Activated T-helper 2 cell treated with anti-CD3 and anti-CD28 coated beads, Interferon-gamma antibody, Interleukin-2, Interleukin-4, amounts not matched to agents 10 μg/mL and 5 μg/mL and 100 μg/mL, durations not matched to agents 14 hours and 24 hours and 36 hours (primary cell): Measurements from ENCODE around the gene KCNQ4. TPM values are rescaled to one million over a fixed set of nuclear protein-coding genes. Genes with fewer than 3 reads are reported as not detected.

ENCODE experiments used
- DNase-seq: peaks from one replicate; pipeline ENCODE4 v3.0.0; 2021; ENCODE audit warnings: low spot score
- H3K27ac Mint-ChIP-seq: one replicate; pipeline ENCODE4 v1.8.0; 2021; ENCODE audit warnings: mixed read lengths
- H3K27me3 Mint-ChIP-seq: one replicate; pipeline ENCODE4 v1.8.0; 2021; ENCODE audit warnings: low read depth, mixed read lengths
- H3K36me3 Mint-ChIP-seq: one replicate; pipeline ENCODE4 v1.8.0; 2021; ENCODE audit warnings: low read depth, mixed read lengths
- H3K4me1 Mint-ChIP-seq: one replicate; pipeline ENCODE4 v1.8.0; 2021; ENCODE audit warnings: low read depth, mixed read lengths
- H3K4me3 Mint-ChIP-seq: one replicate; pipeline ENCODE4 v1.8.0; 2021; ENCODE audit warnings: low read depth, mild to moderate bottlenecking, moderate library complexity, mixed read lengths
- H3K9me3 Mint-ChIP-seq: one replicate; pipeline ENCODE4 v1.8.0; 2021; ENCODE audit warnings: mixed read lengths
- intact Hi-C: fragments of 100-400 bp; cut with micrococcal nuclease; formaldehyde crosslinking; loops from one replicate; pipeline ENCODE4 v1.15.1; 2023
- total RNA-seq: library from RNA; stranded (reverse); gene quantifications from 2 replicates; pipeline ENCODE4 v1.2.3, GENCODE V29; 2022

Gene KCNQ4
- total RNA-seq, 1 donor from 2014 or later: 0.78 TPM

- peaks cover 11% of the 10 kb centered on the region for H3K9me3 Mint-ChIP-seq
- no peak for DNase-seq
- H3K4me3 Mint-ChIP-seq: no peak overlapping the region
- no peak overlapping the region for H3K27ac Mint-ChIP-seq
- H3K4me1 Mint-ChIP-seq: peaks cover 29% of the 10 kb centered on the region
- intact Hi-C loops: no loop called here
- no peaks in the 10 kb centered on the region for H3K27me3 Mint-ChIP-seq
- H3K36me3 Mint-ChIP-seq: peaks cover 3% of the 10 kb centered on the region
These were observed 86.6 kb downstream of the KCNQ4 start for GRCh38 chr1:40870135-40870728.

GRCh38 chr1:40872276-40872675 is 88.7 kb downstream of the KCNQ4 start:
- H3K27me3 Mint-ChIP-seq: no peaks in the 10 kb centered on the region
- peaks cover 41% of the 10 kb centered on the region for H3K4me1 Mint-ChIP-seq
- intact Hi-C loops: no loop called here
- no peak for DNase-seq
- no peak overlapping the region for H3K4me3 Mint-ChIP-seq
- peaks cover 17% of the 10 kb centered on the region for H3K36me3 Mint-ChIP-seq
- H3K9me3 Mint-ChIP-seq: peaks cover 29% of the 10 kb centered on the region
- no peak overlapping the region for H3K27ac Mint-ChIP-seq

- Mint-ChIP-seq H3K4me1 (peaks cover 35% of the 10 kb centered on the region), H3K27me3 (no peaks in the 10 kb centered on the region), H3K27ac (peak overlapping the region; percentile 11), H3K36me3 (peaks cover 17% of the 10 kb centered on the region), H3K4me3 (no peak overlapping the region), H3K9me3 (peaks cover 29% of the 10 kb centered on the region)
- no peak for DNase-seq
- intact Hi-C loops: no loop called here
These were observed 90.4 kb downstream of the KCNQ4 start for GRCh38 chr1:40873863-40874472.

- H3K4me1 Mint-ChIP-seq: peaks cover 35% of the 10 kb centered on the region
- H3K36me3 Mint-ChIP-seq: peaks cover 15% of the 10 kb centered on the region
- H3K27ac Mint-ChIP-seq: peak overlapping the region; percentile 85
- no peaks in the 10 kb centered on the region for H3K27me3 Mint-ChIP-seq
- intact Hi-C loops: no loop called here
- H3K9me3 Mint-ChIP-seq: peaks cover 18% of the 10 kb centered on the region
- H3K4me3 Mint-ChIP-seq: no peak overlapping the region
- DNase-seq: no peak
These were observed 92.8 kb downstream of the KCNQ4 start for GRCh38 chr1:40876436-40876761.

- Mint-ChIP-seq H3K27me3 (peaks cover 2% of the 10 kb centered on the region), H3K9me3 (peaks cover 18% of the 10 kb centered on the region), H3K36me3 (peaks cover 14% of the 10 kb centered on the region), H3K4me1 (peaks cover 35% of the 10 kb centered on the region), H3K4me3 (no peak overlapping the region), H3K27ac (no peak overlapping the region)
- no peak for DNase-seq
- intact Hi-C loops: no loop called here
These were observed 93.3 kb downstream of the KCNQ4 start for GRCh38 chr1:40876891-40877290.

- no peak for DNase-seq
- peaks cover 32% of the 10 kb centered on the region for H3K4me1 Mint-ChIP-seq
- peaks cover 5% of the 10 kb centered on the region for H3K27me3 Mint-ChIP-seq
- H3K4me3 Mint-ChIP-seq: no peak overlapping the region
- intact Hi-C loops: no loop called here
- H3K27ac Mint-ChIP-seq: no peak overlapping the region
- H3K36me3 Mint-ChIP-seq: peaks cover 14% of the 10 kb centered on the region
- H3K9me3 Mint-ChIP-seq: peaks cover 18% of the 10 kb centered on the region
These were observed 94.1 kb downstream of the KCNQ4 start for GRCh38 chr1:40877698-40878097.

GRCh38 chr1:40878906-40879305 is 95.3 kb downstream of the KCNQ4 start:
- intact Hi-C loops: no loop called here
- H3K4me1 Mint-ChIP-seq: peaks cover 26% of the 10 kb centered on the region
- H3K36me3 Mint-ChIP-seq: peaks cover 14% of the 10 kb centered on the region
- DNase-seq: no peak
- peaks cover 18% of the 10 kb centered on the region for H3K9me3 Mint-ChIP-seq
- no peak overlapping the region for H3K4me3 Mint-ChIP-seq
- H3K27me3 Mint-ChIP-seq: peaks cover 11% of the 10 kb centered on the region
- H3K27ac Mint-ChIP-seq: no peak overlapping the region

GRCh38 chr1:40879482-40880175 is 96.0 kb downstream of the KCNQ4 start:
- peaks cover 14% of the 10 kb centered on the region for H3K27me3 Mint-ChIP-seq
- peaks cover 25% of the 10 kb centered on the region for H3K4me1 Mint-ChIP-seq
- peaks cover 18% of the 10 kb centered on the region for H3K9me3 Mint-ChIP-seq
- H3K27ac Mint-ChIP-seq: no peak overlapping the region
- intact Hi-C loops: no loop called here
- DNase-seq: no peak
- H3K4me3 Mint-ChIP-seq: no peak overlapping the region
- H3K36me3 Mint-ChIP-seq: peaks cover 14% of the 10 kb centered on the region

- no peak overlapping the region for H3K27ac Mint-ChIP-seq
- H3K4me3 Mint-ChIP-seq: no peak overlapping the region
- DNase-seq: no peak
- H3K27me3 Mint-ChIP-seq: peaks cover 24% of the 10 kb centered on the region
- peaks cover 11% of the 10 kb centered on the region for H3K36me3 Mint-ChIP-seq
- H3K4me1 Mint-ChIP-seq: peaks cover 15% of the 10 kb centered on the region
- intact Hi-C loops: no loop called here
- H3K9me3 Mint-ChIP-seq: peaks cover 13% of the 10 kb centered on the region
These were observed 97.4 kb downstream of the KCNQ4 start for GRCh38 chr1:40880813-40881549.

GRCh38 chr1:40884055-40884795 is 100.6 kb downstream of the KCNQ4 start:
- Mint-ChIP-seq H3K36me3 (no peaks in the 10 kb centered on the region), H3K27ac (no peak overlapping the region), H3K4me1 (peaks cover 4% of the 10 kb centered on the region), H3K27me3 (peaks cover 49% of the 10 kb centered on the region), H3K9me3 (no peaks in the 10 kb centered on the region), H3K4me3 (no peak overlapping the region)
- intact Hi-C loops: no loop called here
- DNase-seq: no peak

- intact Hi-C loops: no loop called here
- Mint-ChIP-seq H3K4me1 (peaks cover 4% of the 10 kb centered on the region), H3K27ac (no peak overlapping the region), H3K9me3 (no peaks in the 10 kb centered on the region), H3K36me3 (no peaks in the 10 kb centered on the region), H3K27me3 (peaks cover 51% of the 10 kb centered on the region), H3K4me3 (no peak overlapping the region)
- no peak for DNase-seq
These were observed 102.9 kb downstream of the KCNQ4 start for GRCh38 chr1:40886318-40887011.

- intact Hi-C loops: no loop called here
- no peaks in the 10 kb centered on the region for H3K9me3 Mint-ChIP-seq
- peaks cover 50% of the 10 kb centered on the region for H3K27me3 Mint-ChIP-seq
- H3K36me3 Mint-ChIP-seq: no peaks in the 10 kb centered on the region
- no peak overlapping the region for H3K27ac Mint-ChIP-seq
- H3K4me3 Mint-ChIP-seq: no peak overlapping the region
- peaks cover 4% of the 10 kb centered on the region for H3K4me1 Mint-ChIP-seq
- DNase-seq: no peak
These were observed 103.4 kb downstream of the KCNQ4 start for GRCh38 chr1:40887012-40887378.
